HG02973 (cell line): ENCODE results near the gene BNC2.

Source experiments
- ATAC-seq: cut with Tn5 transposase; IDR thresholded peaks from one replicate; pipeline ENCODE4 v1.9.1; 2021; ENCODE audit warnings: moderate library complexity; ENCODE audit not compliant: unreplicated experiment

Gene BNC2

DNA sequence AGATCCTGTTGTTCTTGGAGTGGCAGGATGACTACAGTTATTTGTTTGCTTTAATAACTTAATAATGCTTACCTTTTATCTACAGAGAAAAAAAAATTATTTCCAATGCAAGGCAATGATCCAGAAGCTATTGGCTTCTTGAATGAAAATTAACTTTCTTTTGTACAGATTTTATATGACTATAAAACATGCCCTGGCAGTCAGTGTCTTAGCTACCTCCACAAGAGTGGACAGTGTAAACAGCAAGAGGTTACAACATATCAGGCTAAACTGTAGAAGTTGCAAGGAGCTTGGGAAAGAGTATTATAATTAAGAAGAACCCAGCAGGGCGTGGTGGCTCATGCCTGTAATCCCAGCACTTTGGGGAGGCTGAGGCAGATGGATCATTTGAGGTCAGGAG lies 49.1 kb downstream of the BNC2 start:
- ATAC-seq, result no peak

DNA sequence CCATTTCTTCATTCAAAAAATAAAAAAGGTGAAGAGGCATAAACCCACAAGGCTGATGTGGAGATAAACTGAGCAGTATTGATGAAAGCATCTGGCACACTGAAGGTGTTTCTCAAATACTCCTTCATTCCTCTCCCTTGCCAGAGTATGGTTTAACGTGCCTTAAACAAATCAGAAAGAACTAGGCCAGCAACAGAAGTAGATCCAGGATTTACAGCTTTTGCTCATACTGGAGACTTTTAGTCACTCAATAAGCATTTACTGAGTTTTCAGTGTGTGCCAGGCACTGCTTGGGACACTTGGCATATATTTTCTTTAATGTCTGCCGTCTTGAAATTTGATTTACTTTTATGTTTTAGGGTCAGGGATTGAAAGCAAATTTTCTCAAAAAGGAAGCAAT lies 53.0 kb downstream of the BNC2 start:
- ATAC-seq, result no peak

DNA sequence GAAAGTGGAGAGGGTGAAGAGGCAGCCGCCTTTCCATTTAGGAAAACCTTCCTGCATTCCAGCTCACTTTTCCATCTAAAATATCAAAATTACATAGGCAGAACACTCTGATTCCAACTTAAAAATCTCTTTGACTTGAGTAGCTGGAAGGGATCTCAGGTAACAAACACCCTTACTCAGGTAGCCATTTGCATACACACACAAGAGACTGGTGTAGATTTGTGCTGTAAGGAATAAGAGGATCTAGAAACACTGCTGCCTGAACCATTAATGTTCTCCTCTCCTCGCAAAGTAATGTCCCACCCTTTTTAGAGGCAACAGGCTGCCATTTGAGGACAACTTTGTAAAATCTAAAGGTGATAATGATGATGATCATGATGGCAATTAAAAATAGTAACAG lies 53.5 kb downstream of the BNC2 start:
- ATAC-seq, result no peak

DNA sequence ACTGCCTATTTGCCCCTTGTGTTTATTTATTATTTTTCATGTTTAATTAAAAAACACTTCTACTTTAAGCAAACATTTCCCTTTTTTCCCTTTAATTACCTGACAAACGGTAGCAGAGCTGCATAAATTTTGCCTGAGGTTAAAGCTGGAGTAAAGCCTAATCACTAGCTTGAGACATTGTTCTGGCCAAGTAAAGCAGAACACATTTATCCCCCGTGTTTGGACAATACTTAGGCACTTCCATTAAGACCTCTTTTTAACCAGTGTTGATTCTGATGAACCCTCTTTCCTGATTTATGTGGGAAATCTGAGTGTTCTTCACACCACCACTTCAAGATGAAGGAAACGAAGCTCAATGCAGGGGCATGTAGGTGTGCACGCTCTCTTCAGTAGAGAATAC lies 54.5 kb downstream of the BNC2 start:
- no peak for ATAC-seq

DNA sequence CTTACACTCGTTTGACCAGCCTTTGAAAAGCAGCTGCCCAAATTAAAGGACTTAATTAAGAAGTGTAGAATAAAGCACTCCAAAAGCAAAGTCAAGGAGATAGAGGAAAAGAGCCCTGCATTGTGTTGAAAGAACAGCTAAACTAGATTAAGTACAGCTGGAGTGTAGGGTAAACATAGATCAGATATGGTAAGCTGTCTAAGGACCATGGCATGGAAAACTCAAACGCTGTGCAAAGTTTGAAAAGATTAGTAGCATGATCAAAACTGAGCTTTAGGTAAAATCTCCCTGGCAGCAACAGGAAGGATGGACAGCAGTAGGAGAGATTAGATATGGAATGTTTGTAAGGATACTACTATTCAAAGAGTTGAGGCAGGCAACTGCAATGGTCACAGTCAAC lies 55.4 kb downstream of the BNC2 start:
- ATAC-seq, result no peak

DNA sequence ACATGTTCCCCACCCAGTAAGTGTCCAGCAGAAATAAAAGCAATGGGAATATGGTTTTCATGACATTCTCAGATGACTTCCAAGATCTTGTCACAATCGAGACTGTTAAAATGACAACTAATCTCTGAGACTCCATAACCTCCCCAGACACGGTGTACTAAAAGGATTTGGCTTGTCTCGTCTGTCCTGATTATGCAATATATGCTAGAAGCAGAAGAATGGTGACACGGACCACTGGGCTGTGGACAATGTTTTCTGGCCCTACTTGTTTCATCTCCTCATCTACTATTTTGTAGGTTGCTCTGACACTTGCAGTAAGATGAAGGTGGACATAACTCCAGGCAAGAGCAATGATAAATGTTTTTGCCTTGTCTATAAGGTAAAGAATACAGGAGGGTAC lies 56.6 kb downstream of the BNC2 start:
- ATAC-seq, result no peak

DNA sequence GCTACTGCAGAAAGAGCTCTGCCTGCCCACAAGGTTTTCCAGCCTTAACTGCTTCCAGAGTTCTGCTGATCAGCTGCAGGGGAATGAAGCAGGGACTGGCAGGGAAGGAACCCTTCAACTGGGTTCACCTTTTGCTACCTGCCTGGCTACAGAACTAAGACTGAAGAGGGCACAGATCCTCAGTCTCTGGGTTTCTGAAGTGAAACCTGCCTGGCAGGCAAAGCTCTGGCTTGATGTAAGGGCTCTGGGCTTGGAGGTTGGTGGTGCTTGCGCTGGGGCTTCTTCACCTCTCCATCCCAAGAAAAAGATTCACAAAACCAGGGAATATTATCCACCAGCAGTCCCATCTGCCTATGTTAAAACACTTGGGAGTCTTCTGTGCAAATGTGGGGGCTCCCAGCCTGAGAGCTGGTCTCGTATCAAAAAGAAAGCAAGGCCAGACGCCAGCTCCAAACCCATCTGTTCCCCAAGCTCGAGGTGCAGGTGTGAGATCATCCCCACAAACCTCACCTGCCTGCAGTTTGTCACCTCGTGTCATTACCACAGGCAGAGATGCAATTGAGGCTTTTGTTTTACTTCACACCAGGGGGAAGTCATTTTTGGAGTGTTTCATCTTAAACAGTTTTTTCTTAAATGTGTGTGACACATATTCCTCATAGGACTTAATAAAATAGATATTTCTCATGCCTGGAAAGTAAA lies 58.3 kb downstream of the BNC2 start:
- ATAC-seq, result no peak

DNA sequence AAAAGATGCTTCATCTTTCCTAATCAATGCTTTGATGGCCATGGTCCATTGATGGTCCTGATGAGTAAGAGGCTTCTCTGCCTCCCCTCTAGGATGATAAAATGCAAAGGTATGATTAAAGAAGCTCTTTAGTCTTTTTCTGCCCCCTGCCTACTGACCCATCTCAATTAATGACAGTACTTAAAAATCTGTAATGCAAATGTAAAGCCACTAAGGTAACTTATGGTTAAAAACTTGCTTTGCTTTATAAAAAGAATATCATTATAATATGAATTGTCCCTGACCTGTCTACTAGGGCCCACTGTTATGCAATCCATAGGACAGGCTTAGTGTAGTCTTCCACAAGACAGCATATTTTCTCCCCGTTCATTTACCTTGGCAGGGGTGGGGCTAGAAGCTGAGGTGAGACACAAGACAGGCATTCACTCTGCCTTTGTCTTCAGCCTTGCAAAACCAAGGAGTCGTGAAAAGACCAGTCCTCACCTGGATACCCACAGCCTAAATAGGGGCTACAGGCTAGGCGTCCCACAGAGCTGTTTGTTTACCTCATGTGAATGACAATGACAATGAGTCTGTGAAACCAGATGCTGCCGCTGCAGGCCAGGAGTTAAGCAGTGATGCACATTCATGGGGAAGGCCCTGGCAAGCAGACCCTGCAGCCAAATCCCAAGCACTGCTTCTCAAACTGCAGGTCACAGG lies 60.4 kb downstream of the BNC2 start:
- no peak for ATAC-seq

DNA sequence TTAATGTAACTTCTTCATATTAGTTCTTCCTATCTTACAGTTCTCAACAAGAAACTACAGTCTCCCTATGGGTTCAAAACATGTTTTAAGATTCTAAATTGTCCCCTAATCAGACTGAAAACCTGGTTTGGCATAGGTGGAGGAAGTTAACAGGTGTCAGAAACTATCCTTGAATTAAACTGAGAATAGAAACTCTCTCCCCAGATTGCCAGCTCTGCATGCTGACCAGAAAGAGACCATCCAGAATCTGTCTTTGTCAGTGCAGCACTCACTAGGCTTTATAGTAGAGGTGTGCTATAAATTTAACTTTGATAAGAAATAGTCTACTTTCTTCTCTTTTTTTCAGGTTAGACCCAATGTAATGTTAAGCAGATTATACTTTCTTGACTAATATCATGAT lies 63.8 kb downstream of the BNC2 start:
- no peak for ATAC-seq

DNA sequence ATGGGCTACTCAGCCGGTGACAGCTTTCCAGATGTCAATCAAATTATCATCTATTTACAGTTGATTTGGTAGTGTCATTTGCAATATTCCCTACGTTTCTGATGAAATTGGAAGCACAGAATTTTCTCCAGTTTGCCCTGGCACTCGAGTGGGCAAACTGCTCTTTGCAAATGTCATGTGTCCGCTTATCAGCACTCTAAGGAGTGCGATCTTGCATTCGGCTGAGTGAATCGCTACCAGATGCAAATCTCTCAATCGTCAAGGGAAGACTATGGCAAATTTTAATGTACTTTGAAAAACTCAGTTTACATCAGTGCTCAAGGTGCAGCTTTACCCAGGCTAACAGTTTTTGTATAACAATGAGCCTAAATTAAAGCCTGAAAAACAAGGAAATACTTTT lies 66.8 kb downstream of the BNC2 start:
- ATAC-seq, result no peak

DNA sequence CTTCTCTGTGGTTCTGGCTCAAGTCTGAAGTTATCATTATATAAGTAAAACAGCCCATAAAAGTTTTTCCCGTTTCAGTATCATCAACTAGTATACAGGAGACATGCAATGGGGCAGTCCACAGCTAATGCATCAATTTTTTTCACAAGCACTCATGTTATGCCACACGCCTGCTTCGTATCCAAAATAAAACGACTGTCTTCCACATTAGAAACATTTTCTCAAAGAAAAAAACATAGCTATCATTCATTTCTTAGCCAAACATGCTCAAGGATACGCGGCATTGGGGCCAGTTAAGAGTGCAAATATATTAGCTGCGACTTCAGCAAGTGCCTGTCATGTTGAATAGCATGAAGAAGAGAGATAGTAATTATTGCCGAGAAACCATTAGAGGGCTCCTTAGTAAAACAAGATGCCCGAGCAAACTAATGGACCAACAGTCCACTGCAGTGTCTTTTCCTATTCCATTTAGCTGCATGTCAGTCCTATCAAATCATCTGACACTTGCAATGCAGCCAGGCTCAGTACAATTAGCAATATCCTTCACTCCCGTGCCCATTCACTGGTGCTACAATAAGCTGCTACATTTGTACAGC lies 68.5 kb downstream of the BNC2 start:
- ATAC-seq, result no peak

DNA sequence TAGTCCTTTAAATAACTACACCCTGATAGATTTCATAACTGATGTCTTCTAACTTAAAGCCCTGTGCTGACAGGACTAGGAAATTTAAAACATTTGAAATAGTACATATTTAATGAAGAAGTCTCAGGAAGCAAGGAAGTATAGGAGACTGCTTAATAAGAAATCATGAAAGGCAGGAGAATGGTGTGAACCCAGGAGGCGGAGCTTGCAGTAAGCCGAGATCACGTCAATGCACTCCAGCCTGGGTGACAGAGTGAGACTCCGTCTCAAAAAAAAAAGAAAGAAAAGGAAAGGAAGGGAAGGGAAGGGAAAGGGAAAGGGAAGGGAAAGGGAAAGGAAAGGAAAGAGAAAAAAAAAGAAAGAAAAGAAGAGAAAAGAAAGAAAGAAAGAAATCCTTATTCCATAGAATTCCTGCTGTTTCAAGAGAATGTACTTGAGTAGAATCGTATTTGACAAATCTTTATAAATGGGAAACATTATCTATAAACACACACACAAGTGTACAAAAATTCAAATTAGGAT lies 74.1 kb downstream of the BNC2 start:
- ATAC-seq, result no peak

DNA sequence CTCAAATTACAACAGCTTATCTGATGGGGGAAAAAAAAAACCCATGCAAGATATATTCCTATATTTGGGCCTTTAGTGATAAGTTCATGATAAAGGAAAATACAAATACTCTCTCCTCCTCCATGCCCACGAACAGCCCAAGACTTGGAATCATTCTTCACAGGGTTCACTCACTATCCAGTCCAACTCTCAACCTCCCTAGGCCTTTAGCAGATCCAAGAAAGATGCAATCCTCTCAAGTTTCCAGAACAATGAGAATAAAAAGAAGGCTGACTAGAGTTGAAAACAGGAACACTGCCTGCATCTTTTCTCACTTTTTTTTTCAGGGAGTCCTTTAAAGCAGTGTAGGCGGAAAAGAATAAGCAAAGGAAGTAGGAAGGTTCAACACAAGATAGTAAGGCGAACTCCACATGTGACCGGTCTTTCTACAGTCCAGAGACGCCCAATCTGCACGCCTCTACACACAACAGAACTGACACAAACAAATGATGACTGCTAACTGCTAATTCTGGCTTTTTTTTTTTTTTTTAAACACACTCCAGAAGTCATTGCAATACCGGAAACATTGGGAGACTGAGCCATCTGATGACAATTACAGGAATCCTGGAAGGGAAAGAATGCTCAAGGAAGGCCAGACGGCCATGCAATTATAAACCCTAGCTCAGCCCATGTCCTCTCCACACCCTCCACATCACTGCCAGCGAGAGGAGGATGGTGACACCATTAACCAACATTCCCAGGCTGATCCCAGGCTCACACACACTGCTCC lies 75.4 kb downstream of the BNC2 start:
- ATAC-seq, result no peak

DNA sequence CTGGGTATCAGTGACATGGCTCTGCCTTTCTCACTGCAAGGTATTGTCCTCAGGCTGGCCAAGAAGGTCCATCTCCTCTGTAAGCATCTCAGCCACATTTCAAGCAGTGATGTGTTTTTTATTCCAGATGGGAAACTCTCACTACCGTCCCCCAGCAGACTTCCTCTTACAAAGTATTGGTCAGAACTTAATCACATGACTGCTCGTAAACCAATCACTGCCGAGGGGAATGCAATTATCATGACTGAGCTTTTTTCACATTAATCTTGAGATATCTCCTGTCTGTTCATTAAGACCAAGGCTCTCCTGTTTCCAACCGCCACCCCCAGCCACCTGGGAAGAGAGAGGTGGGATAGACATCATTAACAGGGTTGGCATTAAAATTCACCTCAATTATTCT lies 76.4 kb downstream of the BNC2 start:
- ATAC-seq, result no peak

DNA sequence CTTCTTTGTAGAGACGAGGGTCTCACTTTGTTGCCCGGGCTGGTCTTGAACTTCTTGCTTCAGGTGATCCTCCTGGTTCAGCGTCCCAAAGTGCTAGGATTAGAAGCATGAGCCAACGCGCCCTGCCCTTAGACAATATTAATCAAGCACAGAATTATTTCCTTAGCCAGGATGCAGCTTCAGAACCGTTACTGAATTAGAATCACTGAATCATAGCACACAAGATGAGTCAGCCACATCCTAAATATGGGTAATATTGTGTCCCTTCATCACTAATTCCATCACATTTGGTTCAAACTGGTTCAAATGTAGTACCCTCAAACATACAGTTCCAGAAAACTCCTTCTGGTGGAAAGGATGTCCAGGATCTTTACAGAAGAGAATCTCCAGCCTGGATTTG lies 82.7 kb downstream of the BNC2 start:
- no peak for ATAC-seq

DNA sequence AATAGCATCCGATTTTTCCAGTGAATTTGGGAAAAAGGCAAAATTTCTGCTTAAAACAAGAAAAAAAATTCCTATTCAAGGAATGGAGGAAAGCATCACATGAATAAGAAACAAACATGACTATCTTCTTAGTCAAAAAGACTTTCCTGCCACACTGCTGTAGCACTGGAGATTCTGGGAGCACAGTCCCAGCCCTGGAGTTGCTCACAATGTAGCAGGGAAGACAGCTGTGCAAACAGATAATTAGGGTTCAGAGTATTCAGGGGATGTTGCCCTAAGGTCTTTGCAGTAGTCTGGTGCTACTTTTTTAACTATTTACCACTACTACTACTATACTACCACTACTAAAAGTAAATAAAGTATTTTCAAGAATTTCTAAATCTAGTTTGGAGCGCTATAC lies 86.5 kb downstream of the BNC2 start:
- ATAC-seq, result no peak

DNA sequence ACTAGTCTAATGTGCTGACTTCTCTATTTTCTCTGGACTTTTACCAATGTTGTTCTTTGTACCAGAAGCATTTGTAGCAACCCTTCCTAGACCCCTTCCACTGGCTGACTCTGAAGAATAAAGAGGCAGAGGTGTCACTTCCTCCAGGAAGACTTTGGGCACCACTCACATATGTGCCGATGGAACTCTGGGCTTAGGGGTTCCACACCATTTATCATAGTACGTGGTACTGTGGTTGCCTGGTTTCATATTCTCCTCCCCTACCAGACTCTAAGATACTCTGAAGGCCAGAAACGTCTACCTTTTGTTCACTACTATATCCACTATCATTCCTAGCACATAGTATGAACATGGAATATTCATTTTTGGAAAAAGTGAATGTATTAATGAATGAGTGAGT lies 88.0 kb downstream of the BNC2 start:
- no peak for ATAC-seq

DNA sequence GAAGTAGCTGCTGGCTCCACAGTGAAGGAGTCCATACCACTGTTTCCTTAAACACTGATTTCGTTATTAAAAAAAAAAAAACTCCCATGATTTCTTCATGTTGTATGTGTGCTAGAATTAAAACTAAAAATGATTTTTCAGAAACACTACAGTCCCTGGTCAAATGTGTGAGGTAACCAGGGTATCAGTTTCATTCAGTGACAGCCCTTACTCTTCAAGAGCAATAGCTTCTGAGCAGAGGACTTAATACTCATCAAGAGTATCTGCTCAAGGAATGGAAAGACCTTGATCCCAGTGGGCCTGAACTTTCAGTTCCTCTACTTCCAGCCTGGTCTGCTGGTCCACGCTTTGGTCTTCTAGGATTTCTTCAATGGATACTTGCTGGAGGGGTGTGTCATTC lies 95.1 kb downstream of the BNC2 start:
- ATAC-seq, result no peak

DNA sequence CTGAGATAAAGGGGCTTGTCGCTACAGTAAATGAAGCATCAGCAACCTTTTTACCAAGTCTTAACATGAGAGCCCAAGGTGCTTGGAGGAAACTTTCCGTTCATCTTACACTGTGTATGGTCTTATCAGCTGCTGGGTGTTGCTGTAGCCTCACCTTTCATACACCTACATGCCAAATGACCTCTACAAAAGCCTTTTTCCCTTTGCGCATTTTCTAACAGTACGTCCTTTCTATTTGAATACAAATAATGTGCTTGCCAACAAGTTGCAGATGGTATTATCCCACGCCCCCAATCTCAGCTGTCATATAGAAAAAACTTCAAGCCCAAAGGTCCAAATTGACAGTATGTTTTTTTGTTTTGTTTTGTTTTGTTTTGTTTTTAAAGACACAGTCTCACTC lies 96.9 kb downstream of the BNC2 start:
- no peak for ATAC-seq

DNA sequence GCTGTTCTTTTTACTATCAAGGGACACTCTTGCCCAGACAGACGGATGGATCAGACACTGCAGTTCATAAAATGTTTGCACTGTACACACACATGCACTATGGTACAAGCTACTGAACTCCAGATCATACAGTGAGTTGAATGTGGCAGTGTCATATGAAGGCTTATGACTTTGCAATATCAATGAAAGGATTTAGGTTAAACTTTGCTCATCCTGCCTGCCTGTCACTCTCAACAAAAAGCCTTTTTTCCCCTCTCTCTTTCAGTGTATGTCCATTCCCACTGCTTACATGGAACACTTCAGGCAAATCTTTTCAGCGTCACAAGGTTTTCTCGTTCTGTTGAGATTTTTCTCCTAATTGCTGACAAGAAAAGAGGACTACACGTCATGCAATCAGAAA lies 97.4 kb downstream of the BNC2 start:
- no peak for ATAC-seq

DNA sequence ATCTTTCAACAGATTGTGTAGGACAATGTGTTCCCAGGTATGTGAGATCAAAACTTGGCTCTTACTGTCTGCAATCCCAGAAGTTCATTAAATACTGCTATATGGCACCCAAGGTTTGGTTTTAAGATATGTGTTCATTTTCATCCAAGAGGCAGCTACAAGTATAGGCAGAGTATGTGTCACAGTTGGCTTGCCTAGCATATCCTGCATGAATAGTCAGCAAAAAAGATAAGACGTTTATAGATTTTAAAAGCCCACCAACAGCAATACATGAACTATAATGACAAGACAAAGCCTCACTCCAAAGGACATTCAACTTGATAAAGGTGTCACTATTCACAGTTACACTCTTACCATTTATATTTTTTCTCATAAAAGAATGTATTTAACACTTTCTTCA lies 99.1 kb downstream of the BNC2 start:
- ATAC-seq, result no peak

DNA sequence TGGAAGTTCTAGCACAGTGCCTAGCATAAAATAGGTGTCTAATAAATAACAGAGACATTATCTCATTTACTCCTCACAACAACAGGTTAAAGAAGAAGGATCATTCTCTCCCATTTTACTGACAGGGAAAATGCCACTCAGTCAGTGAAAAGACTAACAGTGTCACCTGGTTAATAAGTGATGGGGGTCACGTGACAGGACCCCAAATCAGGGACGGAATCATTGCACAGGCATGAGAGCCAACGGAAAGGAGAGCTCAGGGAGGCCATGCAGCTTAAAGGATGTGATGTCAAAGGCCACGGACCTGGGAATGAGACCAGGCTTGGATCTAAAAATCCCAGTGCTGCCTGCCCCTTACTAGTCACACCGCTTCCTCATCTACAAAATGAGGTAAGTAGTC lies 101.2 kb downstream of the BNC2 start:
- no peak for ATAC-seq
